Gastroesophageal sphincter (tissue), 4 donors: ENCODE data around the gene IMMP2L. TPM values are rescaled to one million over a fixed set of nuclear protein-coding genes. Genes with fewer than 3 reads are reported as not detected.

Experiments used
- ATAC-seq: fragments of 150-250 bp; one replicate; pipeline ENCODE4 v1.9.1; 2016; ENCODE audit warnings: mild to moderate bottlenecking, moderate library complexity
- H3K27ac ChIP-seq, 4 donors: fragments of 200-600 bp; sonication (generic) in 3 of 4; 1 replicate in 3 of 4; 2 replicates in 1 of 4; pipeline ENCODE4 v1.5.1; 2016 to 2019
- H3K27me3 ChIP-seq: fragments of 200-600 bp; sonication (generic); one replicate; pipeline ENCODE4 v1.5.1; 2019
- H3K36me3 ChIP-seq, 2 donors: fragments of 200-600 bp; sonication (generic); one replicate each; pipeline ENCODE4 v1.5.1; 2019; ENCODE audit warnings: control low read depth in 1 of 2
- H3K4me1 ChIP-seq, 3 donors: fragments of 200-600 bp; sonication (generic); 1 replicate in 2 of 3; 2 replicates in 1 of 3; pipeline ENCODE4 v1.5.1; 2016 to 2019; ENCODE audit warnings: control low read depth in 2 of 3
- H3K4me3 ChIP-seq, 2 donors: fragments of 200-600 bp; sonication (generic); one replicate each; pipeline ENCODE4 v1.5.1; 2019; ENCODE audit warnings: mild to moderate bottlenecking in 1 of 2, moderate library complexity in 1 of 2
- H3K9me3 ChIP-seq, 3 donors: fragments of 200-600 bp; sonication (generic); one replicate each; pipeline ENCODE4 v1.5.1; 2017 to 2019; ENCODE audit warnings: control low read depth in 2 of 3
- EP300 ChIP-seq: sonication (generic); formaldehyde crosslinking; IDR thresholded peaks from one replicate; pipeline ENCODE4 v1.6.1; 2017; ENCODE audit warnings: antibody characterized with exemption, mild to moderate bottlenecking
- POLR2A ChIP-seq, 2 donors: fragments of 450-650 bp; IDR thresholded peaks; one replicate each; pipeline ENCODE4 v1.6.1; 2017; ENCODE audit warnings: antibody characterized with exemption in 2 of 2, mild to moderate bottlenecking in 2 of 2, moderate library complexity in 1 of 2
- POLR2AphosphoS5 ChIP-seq: sonication (generic); formaldehyde crosslinking; IDR thresholded peaks from one replicate; pipeline ENCODE4 v1.6.1; 2017; ENCODE audit warnings: antibody characterized with exemption
- WGBS, 2 donors: methylation state at CpG; one replicate each; pipeline ENCODE4 v1.1.5; 2018; ENCODE audit warnings: low coverage in 1 of 2; 5-methylcytosine and 5-hydroxymethylcytosine counted together
- total RNA-seq, 4 donors: library from RNA; depleted of rRNA; stranded (reverse); fragments of >200 nt; gene quantifications; one replicate each; pipeline ENCODE4 v1.1.0, GENCODE V29; 2016
- TF ChIP-seq, protein P1 (sequence below), 4 experiments: fragments of 200-600 bp in 2 of 4; fragments of 450-650 bp in 2 of 4; sonication (generic) in 1 of 4; IDR thresholded peaks; one replicate each; pipeline ENCODE4 v1.5.1; 2017 to 2019; ENCODE audit warnings: antibody characterized with exemption in 4 of 4, mild to moderate bottlenecking in 2 of 4, moderate library complexity in 2 of 4

The IMMP2L gene
- total RNA-seq, 4 donors from 2014 or later, result 13.6 to 38.5 (median 30.1) TPM

GRCh38 chr7:111014079-111014478 is 548.2 kb downstream of the IMMP2L start:
- Histone ChIP-seq H3K36me3 (no peaks in the 10 kb centered on the region), H3K9me3 (no peaks in the 10 kb centered on the region), H3K4me3 (no peak overlapping the region), H3K27ac (no peak overlapping the region), H3K27me3 (no peaks in the 10 kb centered on the region), H3K4me1 (no peaks in the 10 kb centered on the region)
- WGBS, 2 donors, result 79% methylated on average over 6 of the region's 6 CpGs; no CpG with 5 or more reads in 1 of the 2 donors
- ATAC-seq, result no peak
- TF ChIP-seq, protein P1, sequence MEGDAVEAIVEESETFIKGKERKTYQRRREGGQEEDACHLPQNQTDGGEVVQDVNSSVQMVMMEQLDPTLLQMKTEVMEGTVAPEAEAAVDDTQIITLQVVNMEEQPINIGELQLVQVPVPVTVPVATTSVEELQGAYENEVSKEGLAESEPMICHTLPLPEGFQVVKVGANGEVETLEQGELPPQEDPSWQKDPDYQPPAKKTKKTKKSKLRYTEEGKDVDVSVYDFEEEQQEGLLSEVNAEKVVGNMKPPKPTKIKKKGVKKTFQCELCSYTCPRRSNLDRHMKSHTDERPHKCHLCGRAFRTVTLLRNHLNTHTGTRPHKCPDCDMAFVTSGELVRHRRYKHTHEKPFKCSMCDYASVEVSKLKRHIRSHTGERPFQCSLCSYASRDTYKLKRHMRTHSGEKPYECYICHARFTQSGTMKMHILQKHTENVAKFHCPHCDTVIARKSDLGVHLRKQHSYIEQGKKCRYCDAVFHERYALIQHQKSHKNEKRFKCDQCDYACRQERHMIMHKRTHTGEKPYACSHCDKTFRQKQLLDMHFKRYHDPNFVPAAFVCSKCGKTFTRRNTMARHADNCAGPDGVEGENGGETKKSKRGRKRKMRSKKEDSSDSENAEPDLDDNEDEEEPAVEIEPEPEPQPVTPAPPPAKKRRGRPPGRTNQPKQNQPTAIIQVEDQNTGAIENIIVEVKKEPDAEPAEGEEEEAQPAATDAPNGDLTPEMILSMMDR (IDR thresholded peaks at IDR 0.05), result no peak
- no peak for TF ChIP-seq EP300
- TF ChIP-seq POLR2AphosphoS5, result no peak
- TF ChIP-seq POLR2A (IDR thresholded peaks at IDR 0.05), result no peak

- WGBS, 2 donors, result 76 to 92% methylated on average over 3 to 5 of the region's 5 CpGs
- TF ChIP-seq POLR2A (IDR thresholded peaks at IDR 0.05), result no peak
- TF ChIP-seq, protein P1 (IDR thresholded peaks at IDR 0.05), result no peak
- no peak for TF ChIP-seq POLR2AphosphoS5
- TF ChIP-seq EP300, result no peak
- no peak overlapping the region for H3K27ac ChIP-seq
- H3K36me3 ChIP-seq, result no peaks in the 10 kb centered on the region
- no peaks in the 10 kb centered on the region for H3K27me3 ChIP-seq
- no peaks in the 10 kb centered on the region for H3K9me3 ChIP-seq
- no peak for ATAC-seq
- H3K4me3 ChIP-seq, result no peak overlapping the region
- no peaks in the 10 kb centered on the region for H3K4me1 ChIP-seq
Observed at GRCh38 chr7:111012799-111013675, 549.3 kb downstream of the IMMP2L start.

- Histone ChIP-seq H3K27me3 (no peaks in the 10 kb centered on the region), H3K27ac (no peak overlapping the region), H3K9me3 (no peaks in the 10 kb centered on the region), H3K36me3 (no peaks in the 10 kb centered on the region), H3K4me1 (no peaks in the 10 kb centered on the region), H3K4me3 (no peak overlapping the region)
- TF ChIP-seq POLR2A (IDR thresholded peaks at IDR 0.05) (no peak), POLR2AphosphoS5 (no peak), EP300 (no peak)
- TF ChIP-seq, protein P1 (IDR thresholded peaks at IDR 0.05), result no peak
- WGBS, 2 donors, result 78 to 83% methylated on average over 2 of the region's 2 CpGs
- no peak for ATAC-seq
Observed at GRCh38 chr7:111012149-111012548, 550.1 kb downstream of the IMMP2L start.

GRCh38 chr7:111011520-111011919 is 550.8 kb downstream of the IMMP2L start:
- ATAC-seq, result no peak
- H3K4me1 ChIP-seq, result no peaks in the 10 kb centered on the region
- no peak overlapping the region for H3K27ac ChIP-seq
- no peaks in the 10 kb centered on the region for H3K9me3 ChIP-seq
- no peak overlapping the region for H3K4me3 ChIP-seq
- no peaks in the 10 kb centered on the region for H3K27me3 ChIP-seq
- no peaks in the 10 kb centered on the region for H3K36me3 ChIP-seq
- WGBS, 2 donors, result 91 to 94% methylated on average over 3 of the region's 3 CpGs
- no peak for TF ChIP-seq POLR2A (IDR thresholded peaks at IDR 0.05)
- TF ChIP-seq, protein P1 (IDR thresholded peaks at IDR 0.05), result no peak
- TF ChIP-seq POLR2AphosphoS5, result no peak
- no peak for TF ChIP-seq EP300

- ATAC-seq, result no peak
- no peaks in the 10 kb centered on the region for H3K36me3 ChIP-seq
- 80 to 93% methylated on average over 2 to 4 of the region's 4 CpGs for WGBS, 2 donors
Observed at GRCh38 chr7:111010798-111011197, 551.5 kb downstream of the IMMP2L start.

More at GRCh38 chr7:111010798-111011197, 551.5 kb downstream of the IMMP2L start:
- TF ChIP-seq EP300 (no peak), POLR2A (IDR thresholded peaks at IDR 0.05) (no peak), POLR2AphosphoS5 (no peak)
- TF ChIP-seq, protein P1 (IDR thresholded peaks at IDR 0.05), result no peak
- Histone ChIP-seq H3K4me3 (no peak overlapping the region), H3K9me3 (no peaks in the 10 kb centered on the region), H3K4me1 (no peaks in the 10 kb centered on the region), H3K27me3 (no peaks in the 10 kb centered on the region), H3K27ac (no peak overlapping the region)
